ENCODE results near the gene GHR.

GHR gene

DNA sequence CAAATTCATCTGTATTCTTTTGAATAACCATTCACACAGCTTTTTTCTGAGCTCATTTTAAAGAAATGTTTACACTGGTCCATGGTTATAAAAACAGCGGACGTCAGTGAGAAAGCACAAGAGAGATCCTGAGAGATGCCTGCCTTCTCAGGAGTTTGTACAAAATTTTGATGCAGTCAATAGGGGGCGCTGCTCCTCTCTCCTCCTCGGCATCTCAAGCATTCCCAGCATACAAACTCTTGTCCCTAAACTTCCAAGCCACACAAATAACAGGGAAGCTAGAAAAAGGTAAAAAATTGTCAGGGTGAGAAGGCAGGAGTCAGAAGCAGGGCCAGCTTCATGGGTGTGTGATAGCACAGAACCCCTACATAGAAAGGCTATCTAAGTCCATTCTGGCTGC, 322.2 kb downstream of the GHR start:
- DNase-seq, result no peak

DNA sequence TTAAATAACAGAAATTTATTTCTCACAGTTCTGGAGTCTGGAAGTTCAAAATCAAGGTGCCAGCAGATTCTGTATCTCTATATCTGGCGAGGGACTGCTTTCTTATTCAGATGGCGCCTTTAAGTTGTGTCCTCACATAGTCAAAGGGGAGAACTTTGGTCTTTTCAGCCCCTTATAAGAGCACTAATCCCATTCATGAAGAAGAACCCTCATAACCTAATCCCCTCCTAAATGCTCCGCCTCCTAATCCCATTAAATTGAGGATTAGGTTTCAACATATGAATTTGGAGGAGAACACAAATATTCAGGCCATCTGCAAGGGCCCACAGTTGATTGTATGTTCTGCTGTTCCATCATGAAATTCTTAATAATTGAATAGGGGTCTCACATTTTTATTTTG, 322.6 kb downstream of the GHR start:
- DNase-seq, result no peak

DNA sequence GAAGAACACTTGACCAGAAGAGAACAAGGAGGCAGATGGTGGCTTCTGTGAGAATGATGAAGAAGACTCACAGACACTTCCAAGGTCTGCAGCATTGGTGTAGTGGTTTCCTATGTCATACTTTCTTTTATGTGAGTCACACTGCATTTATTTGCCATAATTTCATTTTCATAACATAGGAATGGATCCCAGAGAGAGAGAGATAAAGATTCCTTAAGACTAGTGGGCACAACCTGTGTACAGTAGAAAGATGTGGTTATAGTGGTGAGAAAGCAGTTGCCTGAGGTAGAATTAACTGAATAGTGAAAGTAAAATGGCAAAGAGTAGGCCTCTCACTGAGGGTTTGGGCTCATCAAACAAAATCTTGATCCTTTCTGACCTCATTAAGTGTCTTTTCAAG, 325.8 kb downstream of the GHR start:
- no peak for DNase-seq

DNA sequence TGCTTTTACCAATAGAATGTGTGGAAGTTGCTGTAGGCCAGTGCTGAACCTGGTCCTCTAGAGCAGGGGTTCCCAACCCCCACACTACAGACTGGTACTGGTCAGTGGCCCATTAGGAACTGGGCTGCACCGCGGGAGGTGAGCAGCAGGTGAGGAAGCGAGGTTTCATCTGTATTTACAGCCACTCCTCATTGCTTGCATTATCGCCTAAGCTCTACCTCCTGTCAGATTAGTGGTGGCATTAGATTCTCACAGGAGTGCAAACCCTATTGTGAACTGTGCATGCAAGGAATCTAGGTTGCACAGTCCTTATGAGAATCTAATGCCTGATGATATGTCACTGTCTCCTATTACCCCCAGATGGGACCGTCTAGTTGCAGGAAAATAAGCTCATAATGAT, 327.3 kb downstream of the GHR start:
- no peak for DNase-seq

DNA sequence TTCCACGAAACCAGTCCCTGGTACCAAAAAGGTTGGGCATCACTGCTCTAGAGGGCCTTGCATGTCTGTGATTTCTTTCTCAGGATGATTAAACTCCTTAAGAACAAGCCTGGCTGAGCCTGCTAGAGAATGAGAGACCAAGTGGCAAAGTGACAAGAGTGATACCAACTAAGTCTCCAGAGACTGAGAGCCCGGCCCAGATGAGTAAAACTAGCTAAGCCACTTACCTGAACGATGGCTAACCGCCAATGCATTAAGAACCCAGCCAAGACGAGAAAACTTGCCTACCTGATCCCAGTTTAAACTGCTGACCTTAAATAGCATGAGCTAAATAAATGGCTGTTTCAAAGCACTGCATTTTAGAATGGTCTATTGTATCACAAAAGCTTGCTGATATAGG, 327.8 kb downstream of the GHR start:
- no peak for DNase-seq

DNA sequence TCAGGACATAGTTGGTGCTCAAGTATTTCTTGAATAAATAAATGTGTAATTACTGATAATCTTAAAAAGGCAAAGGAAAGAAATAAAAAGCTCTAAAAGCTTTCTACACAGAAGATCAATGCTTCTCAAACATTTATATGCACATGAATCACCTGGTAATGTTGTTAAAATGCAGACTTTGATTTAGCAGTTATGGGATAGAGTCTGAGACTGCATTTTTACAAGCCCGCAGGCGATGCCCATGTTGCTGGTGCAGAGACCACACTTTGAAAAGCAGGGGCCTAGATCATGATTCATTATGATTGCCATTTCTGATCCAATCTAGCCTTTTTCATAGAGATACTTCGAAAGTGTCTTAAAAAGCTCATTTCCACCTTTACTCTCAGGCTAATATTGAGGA, 329.9 kb downstream of the GHR start:
- DNase-seq, result no peak

DNA sequence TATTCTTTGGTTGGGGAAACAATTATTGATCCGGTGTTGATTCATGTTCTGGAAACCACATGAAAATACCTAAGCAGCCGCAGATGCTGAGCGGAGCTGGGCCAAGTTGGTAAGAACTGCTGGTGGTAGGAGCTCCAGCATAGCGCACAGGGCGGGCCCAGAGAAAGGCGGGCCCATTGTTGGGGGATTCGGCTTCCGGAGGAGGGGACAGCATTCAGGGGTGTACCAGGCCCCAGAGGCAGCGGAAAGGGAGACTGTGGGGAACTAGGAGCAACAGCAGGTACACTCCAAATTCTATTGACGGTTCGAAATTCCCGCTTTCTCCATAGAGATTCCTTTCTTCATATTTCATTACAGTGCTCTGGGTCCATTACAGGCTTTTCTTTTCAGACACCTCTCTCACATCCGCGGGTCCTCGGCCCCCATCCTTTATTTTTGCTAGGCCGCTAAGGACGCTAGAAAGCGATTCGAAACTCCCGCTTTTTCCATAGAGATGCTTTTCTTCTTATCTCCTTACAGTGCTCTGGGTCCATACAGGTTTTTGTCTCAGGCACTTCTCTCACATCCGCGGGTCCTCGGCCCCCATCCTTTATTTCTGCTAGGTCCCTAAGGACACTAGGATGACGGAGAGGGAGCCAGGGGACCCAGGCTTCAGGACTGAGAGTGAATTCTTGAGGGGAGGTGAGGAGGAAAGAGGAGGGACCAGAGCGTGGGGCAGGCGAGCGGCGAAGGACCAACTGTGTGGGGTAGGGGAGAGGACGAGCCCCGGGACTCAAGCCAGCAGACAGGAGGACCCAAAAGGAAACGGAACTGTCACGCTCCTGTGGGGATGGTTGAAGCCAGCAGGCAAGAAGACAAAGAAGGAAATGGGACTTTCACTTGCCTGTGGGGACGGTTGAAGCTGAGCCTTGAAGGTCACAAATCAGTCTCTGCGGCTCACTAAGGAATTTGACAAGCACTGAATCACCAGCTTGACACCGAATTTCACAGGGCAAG, 333.7 kb downstream of the GHR start, which contains the start of gene CCDC152:
Gene CCDC152 (plus strand): TSS at position 213 of the 996 bp plus-strand sequence. CDS start 2,304 bp downstream, outside the sequence.
- no peak for DNase-seq

DNA sequence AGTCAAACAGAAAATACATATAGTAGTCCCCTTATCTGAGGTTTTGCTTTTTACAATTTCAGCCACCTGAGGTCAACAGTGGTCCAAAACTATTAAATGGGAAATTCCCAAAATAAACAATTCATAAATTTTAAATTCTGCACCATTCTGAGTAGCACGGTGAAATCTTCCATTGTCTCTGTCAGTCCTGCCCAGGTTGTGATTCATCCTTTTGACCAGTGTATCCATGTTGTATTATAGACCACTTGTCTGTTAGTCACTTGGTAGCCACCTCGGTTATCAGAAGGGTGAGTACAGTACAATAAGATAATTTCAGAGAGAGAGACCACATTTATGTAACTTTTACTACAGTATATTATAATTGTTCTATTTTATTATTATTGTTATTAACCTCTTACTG, 336.2 kb downstream of the GHR start:
- DNase-seq, result no peak

DNA sequence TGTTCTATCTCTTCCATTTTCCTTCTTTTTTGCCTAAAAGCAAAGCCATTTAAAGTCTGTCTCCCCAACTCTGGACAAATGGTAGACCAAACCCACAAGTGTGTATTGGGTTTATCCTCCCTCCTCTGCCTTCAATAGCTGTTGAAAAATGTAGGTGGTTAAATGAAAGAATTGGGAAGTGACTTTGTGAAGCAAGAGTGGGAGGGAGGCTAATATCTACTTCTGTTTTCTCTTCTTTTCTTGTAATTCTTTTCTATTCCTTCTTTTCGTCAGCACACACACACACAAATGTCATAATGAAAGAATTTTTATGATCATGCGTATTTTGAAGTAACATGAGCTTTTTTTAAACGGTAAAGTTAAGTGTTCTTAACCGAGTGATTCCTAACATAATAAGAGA, 337.2 kb downstream of the GHR start:
- DNase-seq, result no peak

DNA sequence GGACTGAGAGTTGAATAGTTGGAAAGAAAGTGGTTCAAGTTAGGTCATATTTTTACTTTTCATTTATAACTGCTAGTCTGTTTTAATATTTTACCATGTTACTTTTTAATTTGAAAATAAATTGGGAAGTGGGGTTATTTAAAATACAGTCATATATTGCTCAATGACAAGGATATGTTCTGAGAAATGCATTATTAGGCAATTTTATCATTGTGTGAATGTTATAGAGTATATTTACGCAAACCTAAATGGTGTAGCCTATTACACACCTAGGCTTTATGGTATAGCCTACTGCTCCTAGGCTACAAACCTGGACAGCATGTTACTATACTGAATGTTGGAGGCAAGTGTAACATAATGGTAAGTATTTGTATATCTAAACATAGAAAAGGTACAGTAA, 338.6 kb downstream of the GHR start:
- no peak for DNase-seq

DNA sequence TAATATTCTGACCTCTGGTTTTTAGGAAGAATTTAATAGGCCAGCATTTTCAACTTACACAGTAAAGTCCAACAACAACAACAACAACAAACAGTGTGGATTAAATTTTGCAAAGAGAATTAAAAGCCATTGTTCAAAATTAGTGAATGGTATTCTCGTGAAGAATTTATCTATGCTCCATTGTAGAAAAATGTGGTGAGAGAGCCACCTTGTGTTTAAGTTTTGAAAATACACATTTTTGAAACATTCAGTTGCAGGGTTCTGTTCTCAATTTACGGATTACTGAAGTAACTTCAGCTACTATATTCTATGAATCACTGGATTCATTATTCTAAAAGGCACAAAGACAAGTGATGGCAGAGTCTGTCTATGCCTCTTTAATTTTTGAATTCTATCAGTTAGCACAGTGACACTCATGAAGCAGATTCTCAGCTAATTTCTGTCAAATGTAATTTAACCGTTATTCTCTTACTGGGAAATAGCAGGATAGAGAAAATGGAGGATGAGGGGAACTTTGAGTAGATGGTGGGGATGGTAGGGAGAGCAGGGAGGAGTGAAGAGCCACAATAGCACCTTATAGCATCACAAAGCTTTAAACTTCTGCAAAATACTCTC, 344.4 kb downstream of the GHR start:
- DNase-seq, result peak; percentile 20

DNA sequence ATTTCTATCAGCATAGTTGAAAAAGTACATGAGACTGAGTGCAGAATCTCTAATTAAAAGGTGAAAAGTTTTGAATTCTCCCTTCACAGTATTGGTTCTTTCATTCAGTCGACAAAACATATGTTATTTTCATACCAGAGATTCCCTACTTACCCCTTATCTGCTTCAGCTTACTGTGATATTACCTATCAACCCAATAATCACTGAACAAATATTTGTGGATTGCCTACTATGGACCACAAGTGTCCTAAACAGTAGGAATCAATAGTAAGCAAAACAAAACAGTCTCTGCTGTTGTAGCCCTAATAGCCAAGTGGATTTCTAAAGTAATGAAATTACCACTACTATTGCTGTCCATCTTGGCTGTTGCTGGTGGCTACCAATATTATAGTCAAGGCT, 344.9 kb downstream of the GHR start:
- DNase-seq, result no peak

DNA sequence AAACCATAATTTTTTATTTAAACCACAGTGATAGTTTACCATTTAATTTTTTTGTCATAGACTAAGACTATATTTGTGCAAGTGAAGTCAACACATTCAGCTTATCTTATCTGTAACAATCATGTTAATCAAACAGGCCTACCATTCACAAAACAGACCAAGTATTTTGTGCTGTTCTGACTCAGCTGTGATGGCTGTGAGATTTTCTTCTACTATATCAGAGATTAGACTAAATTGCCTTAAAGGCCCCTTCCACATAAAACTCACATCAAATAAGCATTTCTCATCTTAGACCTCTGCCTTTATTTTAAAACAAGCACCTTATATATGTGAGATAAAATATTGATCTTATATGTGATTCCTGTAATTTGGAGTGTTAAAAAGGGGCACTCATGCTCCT, 346.8 kb downstream of the GHR start:
- no peak for DNase-seq
